ENCODE data around the gene RNF214.

DNA sequence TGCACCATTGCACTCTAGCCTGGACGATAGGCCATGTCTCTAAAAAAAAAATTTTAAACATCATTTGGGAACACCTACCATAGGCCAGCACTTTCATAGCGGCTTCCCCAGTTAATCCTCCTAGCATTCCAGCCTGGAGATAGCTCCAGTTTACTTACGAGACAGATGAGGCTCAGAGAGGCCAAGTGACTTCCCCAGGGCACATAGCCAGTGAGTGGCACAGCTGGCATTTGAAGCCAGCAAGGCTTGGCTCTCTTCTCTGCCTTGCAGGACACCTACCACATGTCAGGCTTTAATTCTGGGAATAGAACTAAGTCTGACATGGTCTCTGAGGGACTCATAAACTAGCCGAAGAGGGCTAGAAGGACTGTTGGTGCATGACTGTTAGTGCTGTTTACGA lies 38.2 kb upstream of the RNF214 start:
- TF ChIP-seq, protein P1, sequence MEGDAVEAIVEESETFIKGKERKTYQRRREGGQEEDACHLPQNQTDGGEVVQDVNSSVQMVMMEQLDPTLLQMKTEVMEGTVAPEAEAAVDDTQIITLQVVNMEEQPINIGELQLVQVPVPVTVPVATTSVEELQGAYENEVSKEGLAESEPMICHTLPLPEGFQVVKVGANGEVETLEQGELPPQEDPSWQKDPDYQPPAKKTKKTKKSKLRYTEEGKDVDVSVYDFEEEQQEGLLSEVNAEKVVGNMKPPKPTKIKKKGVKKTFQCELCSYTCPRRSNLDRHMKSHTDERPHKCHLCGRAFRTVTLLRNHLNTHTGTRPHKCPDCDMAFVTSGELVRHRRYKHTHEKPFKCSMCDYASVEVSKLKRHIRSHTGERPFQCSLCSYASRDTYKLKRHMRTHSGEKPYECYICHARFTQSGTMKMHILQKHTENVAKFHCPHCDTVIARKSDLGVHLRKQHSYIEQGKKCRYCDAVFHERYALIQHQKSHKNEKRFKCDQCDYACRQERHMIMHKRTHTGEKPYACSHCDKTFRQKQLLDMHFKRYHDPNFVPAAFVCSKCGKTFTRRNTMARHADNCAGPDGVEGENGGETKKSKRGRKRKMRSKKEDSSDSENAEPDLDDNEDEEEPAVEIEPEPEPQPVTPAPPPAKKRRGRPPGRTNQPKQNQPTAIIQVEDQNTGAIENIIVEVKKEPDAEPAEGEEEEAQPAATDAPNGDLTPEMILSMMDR (IDR thresholded peaks at IDR 0.05; ENCODE audit: low read depth, low read length, poor library complexity, severe bottlenecking): no peak
- TF ChIP-seq EZH2phosphoT487 (IDR thresholded peaks at IDR 0.05; ENCODE audit: borderline replicate concordance, low read length): no peak
